WTC11 (cell line): ENCODE results near the gene NEMP1. TPM values are rescaled to one million over a fixed set of nuclear protein-coding genes. Genes with fewer than 3 reads are reported as not detected.

Experiments used
- ATAC-seq: fragments of 200-7000 bp; cut with Tn5 transposase; 2 replicates; pipeline ENCODE4 v1.10.0; 2021; ENCODE audit warnings: mild to moderate bottlenecking, moderate library complexity
- CTCF ChIA-PET: fragments of 300-600 bp; sonication (Branson Sonifier 250); formaldehyde crosslinking; loops from one replicate; lab custom pipeline; 2021; ENCODE audit warnings: antibody characterized with exemption; lab: Charles Lee
- POLR2A ChIA-PET: fragments of 350-600 bp; sonication (Branson Sonifier 250); formaldehyde crosslinking; loops from one replicate; lab custom pipeline; 2021; ENCODE audit warnings: antibody characterized with exemption; lab: Charles Lee
- DNase-seq: peaks from one replicate; pipeline ENCODE4 v3.0.0; 2021; ENCODE audit warnings: low spot score
- H3K27ac Mint-ChIP-seq: 2 replicates; pipeline ENCODE4 v1.8.0; 2021; ENCODE audit warnings: mixed read lengths
- H3K27me3 Mint-ChIP-seq: 2 replicates; pipeline ENCODE4 v1.8.0; 2021; ENCODE audit warnings: low read depth, mild to moderate bottlenecking, moderate library complexity, mixed read lengths
- H3K36me3 Mint-ChIP-seq: 2 replicates; pipeline ENCODE4 v1.8.0; 2021; ENCODE audit warnings: mixed read lengths
- H3K4me1 Mint-ChIP-seq: 2 replicates; pipeline ENCODE4 v1.8.0; 2022; ENCODE audit warnings: mixed read lengths
- H3K4me3 Mint-ChIP-seq: 2 replicates; pipeline ENCODE4 v1.8.0; 2021; ENCODE audit warnings: mild to moderate bottlenecking, moderate library complexity, mixed read lengths
- H3K9me3 Mint-ChIP-seq: 2 replicates; pipeline ENCODE4 v1.8.0; 2021; ENCODE audit warnings: mixed read lengths
- ATF2 ChIP-seq: sonication (generic); formaldehyde crosslinking; IDR thresholded peaks from 2 replicates; pipeline ENCODE4 v1.8.1; 2022; ENCODE audit warnings: low read depth, missing genetic modification reagents, borderline replicate concordance
- CREB1 ChIP-seq: sonication (generic); formaldehyde crosslinking; IDR thresholded peaks from 2 replicates; pipeline ENCODE4 v1.8.0; 2023; ENCODE audit warnings: mild to moderate bottlenecking, missing genetic modification reagents
- E2F5 ChIP-seq: sonication (generic); formaldehyde crosslinking; IDR thresholded peaks from 2 replicates; pipeline ENCODE4 v1.8.1; 2022; ENCODE audit warnings: mild to moderate bottlenecking, moderate library complexity, missing genetic modification reagents
- ELF4 ChIP-seq: sonication (generic); formaldehyde crosslinking; IDR thresholded peaks from 2 replicates; pipeline ENCODE4 v1.8.1; 2022; ENCODE audit warnings: low read depth, mild to moderate bottlenecking, moderate library complexity, missing genetic modification reagents
- ETV6 ChIP-seq: sonication (generic); formaldehyde crosslinking; IDR thresholded peaks from 2 replicates; pipeline ENCODE4 v1.8.1; 2022; ENCODE audit warnings: mild to moderate bottlenecking, missing genetic modification reagents
- FOXK1 ChIP-seq: sonication (generic); formaldehyde crosslinking; IDR thresholded peaks from 2 replicates; pipeline ENCODE4 v1.8.0; 2022; ENCODE audit warnings: mild to moderate bottlenecking, moderate library complexity, missing genetic modification reagents
- FOXP1 ChIP-seq: sonication (generic); formaldehyde crosslinking; IDR thresholded peaks from 2 replicates; pipeline ENCODE4 v1.8.0; 2022; ENCODE audit warnings: missing genetic modification reagents, mild to moderate bottlenecking, moderate library complexity, borderline replicate concordance
- FOXP4 ChIP-seq: sonication (generic); formaldehyde crosslinking; IDR thresholded peaks from 2 replicates; pipeline ENCODE4 v1.8.0; 2022; ENCODE audit warnings: mild to moderate bottlenecking, missing genetic modification reagents
- IRF1 ChIP-seq: sonication (generic); formaldehyde crosslinking; IDR thresholded peaks from 2 replicates; pipeline ENCODE4 v1.8.0; 2023; ENCODE audit warnings: missing genetic modification reagents
- KAT7 ChIP-seq: sonication (generic); formaldehyde crosslinking; IDR thresholded peaks from 2 replicates; pipeline ENCODE4 v1.8.1; 2023; ENCODE audit warnings: missing genetic modification reagents, mild to moderate bottlenecking, borderline replicate concordance
- MAX ChIP-seq: sonication (generic); formaldehyde crosslinking; IDR thresholded peaks from 2 replicates; pipeline ENCODE4 v1.8.0; 2022; ENCODE audit warnings: mild to moderate bottlenecking, missing genetic modification reagents
- OVOL2 ChIP-seq: fragments of 250-450 bp; sonication (Bioruptor Pico); IDR thresholded peaks from 2 replicates; pipeline ENCODE4 v1.9.0; 2021; ENCODE audit warnings: mild to moderate bottlenecking, borderline replicate concordance
- RELA ChIP-seq: sonication (generic); formaldehyde crosslinking; IDR thresholded peaks from 2 replicates; pipeline ENCODE4 v1.8.1; 2022; ENCODE audit warnings: missing genetic modification reagents, mild to moderate bottlenecking, borderline replicate concordance
- SP1 ChIP-seq: sonication (generic); formaldehyde crosslinking; conservative IDR thresholded peaks from 2 replicates; pipeline ENCODE4 v1.8.1; 2022; ENCODE audit warnings: missing genetic modification reagents
- TCF7 ChIP-seq: sonication (generic); formaldehyde crosslinking; IDR thresholded peaks from 2 replicates; pipeline ENCODE4 v1.8.0; 2022; ENCODE audit warnings: mild to moderate bottlenecking, low read depth, missing genetic modification reagents, moderate library complexity
- TP53 ChIP-seq: sonication (generic); formaldehyde crosslinking; IDR thresholded peaks from 2 replicates; pipeline ENCODE4 v1.8.1; 2023; ENCODE audit warnings: mild to moderate bottlenecking, missing genetic modification reagents
- ZNF423 ChIP-seq: fragments of 250-450 bp; sonication (Bioruptor Pico); IDR thresholded peaks from 2 replicates; pipeline ENCODE4 v2.1.2; 2022; ENCODE audit warnings: mild to moderate bottlenecking, moderate library complexity
- total RNA-seq: library from RNA; stranded (reverse); gene quantifications from 3 replicates; pipeline ENCODE4 v1.2.3, GENCODE V29; 2021
- TF ChIP-seq, protein P1 (sequence below): fragments of 250-450 bp; sonication (Bioruptor Pico); IDR thresholded peaks from 2 replicates; pipeline ENCODE4 v1.9.0; 2021; ENCODE audit warnings: moderate library complexity, mild to moderate bottlenecking, inconsistent platforms, borderline replicate concordance
- TF ChIP-seq, protein P2 (sequence below): sonication (generic); formaldehyde crosslinking; IDR thresholded peaks from 2 replicates; pipeline ENCODE4 v1.8.0; 2022; ENCODE audit warnings: mild to moderate bottlenecking, missing genetic modification reagents
- TF ChIP-seq, protein P3 (sequence below): fragments of 250-450 bp; sonication (Bioruptor Pico); IDR thresholded peaks from 2 replicates; pipeline ENCODE4 v2.1.2; 2022; ENCODE audit warnings: mild to moderate bottlenecking, moderate library complexity

The NEMP1 gene
- total RNA-seq, 1 experiment from 2014 or later, result 41.9 TPM

- TF ChIP-seq ATF2 (CRISPR knock-in tag), result no peak
- TF ChIP-seq ZNF423, result no peak
- TF ChIP-seq, protein P1, sequence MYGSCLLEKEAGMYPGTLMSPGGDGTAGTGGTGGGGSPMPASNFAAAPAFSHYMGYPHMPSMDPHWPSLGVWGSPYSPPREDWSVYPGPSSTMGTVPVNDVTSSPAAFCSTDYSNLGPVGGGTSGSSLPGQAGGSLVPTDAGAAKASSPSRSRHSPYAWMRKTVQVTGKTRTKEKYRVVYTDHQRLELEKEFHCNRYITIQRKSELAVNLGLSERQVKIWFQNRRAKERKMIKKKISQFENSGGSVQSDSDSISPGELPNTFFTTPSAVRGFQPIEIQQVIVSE, result no peak
- TF ChIP-seq MAX (CRISPR knock-in tag), result no peak
- no peak for TF ChIP-seq IRF1
- TF ChIP-seq, protein P2, sequence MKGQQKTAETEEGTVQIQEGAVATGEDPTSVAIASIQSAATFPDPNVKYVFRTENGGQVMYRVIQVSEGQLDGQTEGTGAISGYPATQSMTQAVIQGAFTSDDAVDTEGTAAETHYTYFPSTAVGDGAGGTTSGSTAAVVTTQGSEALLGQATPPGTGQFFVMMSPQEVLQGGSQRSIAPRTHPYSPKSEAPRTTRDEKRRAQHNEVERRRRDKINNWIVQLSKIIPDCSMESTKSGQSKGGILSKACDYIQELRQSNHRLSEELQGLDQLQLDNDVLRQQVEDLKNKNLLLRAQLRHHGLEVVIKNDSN (CRISPR knock-in tag), result no peak
- no peak for TF ChIP-seq FOXP4 (CRISPR knock-in tag)
- TF ChIP-seq, all 79 proteins: peak for 0
These were observed 70.4 kb downstream of the NEMP1 start (continued) for GRCh38 chr12:57008178-57008577.

GRCh38 chr12:57006809-57007475 lies 71.6 kb downstream of the NEMP1 start:
- ATAC-seq (no peak), DNase-seq (no peak)
- H3K27ac Mint-ChIP-seq, result no peak overlapping the region
- peak overlapping the region; percentile 71 for H3K4me3 Mint-ChIP-seq
- CTCF ChIA-PET, result interaction anchor here (1.0 to 2.4 kb wide), 5 partner anchors 9 to 169 kb away, joined by 3 to 33 read pairs (median 5); partner anchors contain the start of genes LRP1, STAT6 and TAC3
- H3K4me1 Mint-ChIP-seq, result peaks cover 50% of the 10 kb centered on the region
- peaks cover 24% of the 10 kb centered on the region for H3K36me3 Mint-ChIP-seq
- H3K9me3 Mint-ChIP-seq, result no peaks in the 10 kb centered on the region
- TF ChIP-seq CREB1 (CRISPR knock-in tag), result no peak
- TF ChIP-seq ELF4 (CRISPR knock-in tag), result no peak
- TF ChIP-seq OVOL2 (CRISPR knock-in tag), result no peak
- no peak for TF ChIP-seq E2F5 (CRISPR knock-in tag)
- no peak for TF ChIP-seq TCF7 (CRISPR knock-in tag)
- TF ChIP-seq TP53 (CRISPR knock-in tag), result no peak
- POLR2A ChIA-PET, result no interaction called here
- no peaks in the 10 kb centered on the region for H3K27me3 Mint-ChIP-seq

DNA sequence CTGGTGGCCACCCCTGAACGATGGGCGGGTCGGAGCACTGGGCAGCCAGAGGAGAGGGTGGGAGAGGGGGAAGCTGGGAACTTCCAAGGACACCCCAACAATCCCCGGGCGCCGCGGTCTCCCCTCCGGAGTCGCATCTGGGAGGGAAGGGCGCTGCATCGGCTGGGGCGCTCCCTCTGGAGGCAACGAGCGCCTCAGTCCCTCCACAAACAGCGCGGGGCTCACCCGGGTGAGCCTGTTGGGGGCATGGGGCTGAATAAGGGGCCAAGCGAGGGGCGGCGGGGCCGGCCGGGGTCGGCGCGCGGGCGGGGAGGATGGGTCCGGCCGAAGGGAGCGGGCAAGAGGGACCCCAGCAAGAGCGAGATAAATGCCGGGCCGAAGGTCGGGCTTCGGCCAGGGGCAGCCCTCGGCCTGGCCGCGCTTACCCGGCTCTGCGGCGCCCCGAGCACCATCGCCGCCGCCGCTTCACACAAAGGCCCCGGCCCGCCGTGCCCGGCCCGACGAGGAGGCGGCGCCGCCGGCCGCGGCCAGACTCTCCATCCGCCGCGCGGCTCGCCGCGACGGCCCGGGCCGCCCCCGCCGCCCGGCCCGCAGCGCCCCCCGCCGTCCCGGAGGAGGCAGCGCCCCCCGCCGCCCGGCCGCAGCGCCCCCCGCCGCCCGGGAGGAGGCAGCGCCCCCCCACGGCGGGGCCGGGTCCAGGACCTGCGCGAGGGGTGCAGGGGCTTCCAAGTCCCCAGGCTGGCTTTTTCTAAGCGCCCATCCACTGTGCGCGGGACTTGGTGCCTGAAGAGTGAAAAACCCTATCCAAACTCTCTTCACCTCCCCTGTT lies 72.4 kb downstream of the NEMP1 start, which contains the start of gene ZBTB39:
Gene ZBTB39 (minus strand): TSS at position 567 of the 829 bp plus-strand sequence. CDS start 1,629 bp downstream, outside the sequence.
- no peak within 1 kb of the TSS for H3K27ac Mint-ChIP-seq
- no peaks in the 10 kb centered on the region for H3K9me3 Mint-ChIP-seq
- H3K27me3 Mint-ChIP-seq, result no peaks in the 10 kb centered on the region
- peaks cover 27% of the 10 kb centered on the region for H3K36me3 Mint-ChIP-seq
- DNase-seq, result peak; percentile 63
- CTCF ChIA-PET, result interaction anchor here (0.8 to 2.1 kb wide), 11 partner anchors 9 to 249 kb away, joined by 3 to 10 read pairs (median 6); partner anchors contain the start of genes HSD17B6, LRP1, STAT6 and TAC3
- POLR2A ChIA-PET, result interaction anchor here (0.7 kb wide), 1 partner anchor 63 kb away, joined by 4 read pairs; no protein-coding TSS in a partner anchor
- peak; percentile 67 for ATAC-seq
- peaks cover 44% of the 10 kb centered on the region for H3K4me1 Mint-ChIP-seq
- H3K4me3 Mint-ChIP-seq, result peak within 1 kb of the TSS; percentile 93
- 0 out of 2 replicates have a peak, but pooled peaks have one; percentile 28 for TF ChIP-seq TCF7 (CRISPR knock-in tag)
- 0 out of 2 replicates have a peak, but pooled peaks have one; percentile 53 for TF ChIP-seq ETV6 (CRISPR knock-in tag)
- 0 out of 2 replicates have a peak, but pooled peaks have one; percentile 21 for TF ChIP-seq FOXK1
- peak; percentile 58; the same call in 1 of the 2 replicates for TF ChIP-seq FOXP1 (CRISPR knock-in tag)
- TF ChIP-seq, protein P3, sequence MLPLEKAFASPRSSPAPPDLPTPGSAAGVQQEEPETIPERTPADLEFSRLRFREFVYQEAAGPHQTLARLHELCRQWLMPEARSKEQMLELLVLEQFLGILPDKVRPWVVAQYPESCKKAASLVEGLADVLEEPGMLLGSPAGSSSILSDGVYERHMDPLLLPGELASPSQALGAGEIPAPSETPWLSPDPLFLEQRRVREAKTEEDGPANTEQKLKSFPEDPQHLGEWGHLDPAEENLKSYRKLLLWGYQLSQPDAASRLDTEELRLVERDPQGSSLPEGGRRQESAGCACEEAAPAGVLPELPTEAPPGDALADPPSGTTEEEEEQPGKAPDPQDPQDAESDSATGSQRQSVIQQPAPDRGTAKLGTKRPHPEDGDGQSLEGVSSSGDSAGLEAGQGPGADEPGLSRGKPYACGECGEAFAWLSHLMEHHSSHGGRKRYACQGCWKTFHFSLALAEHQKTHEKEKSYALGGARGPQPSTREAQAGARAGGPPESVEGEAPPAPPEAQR (CRISPR knock-in tag), result no peak
- TF ChIP-seq RELA (CRISPR knock-in tag), result 0 out of 2 replicates have a peak, but pooled peaks have one; percentile 38
- peak; percentile 65; the same call in 1 of the 2 replicates for TF ChIP-seq KAT7
- peak; percentile 39; the same call in 1 of the 2 replicates for TF ChIP-seq SP1
